Type B pancreatic cell (in vitro differentiated cells): ENCODE results near the gene CDC42EP4. TPM values are rescaled to one million over a fixed set of nuclear protein-coding genes. Genes with fewer than 3 reads are reported as not detected.

ENCODE experiments used
- DNase-seq: peaks from one replicate; pipeline ENCODE4 v3.0.0; 2021; ENCODE audit warnings: mixed read lengths; ENCODE audit not compliant: unreplicated experiment; ENCODE audit errors: extremely low spot score
- H3K27ac Mint-ChIP-seq: 2 replicates; pipeline ENCODE4 v1.8.0; 2021; ENCODE audit warnings: mild to moderate bottlenecking, mixed read lengths
- H3K27me3 Mint-ChIP-seq: 2 replicates; pipeline ENCODE4 v1.8.0; 2021; ENCODE audit warnings: mixed read lengths
- H3K36me3 Mint-ChIP-seq: 2 replicates; pipeline ENCODE4 v1.8.0; 2021; ENCODE audit warnings: mixed read lengths
- H3K4me1 Mint-ChIP-seq: one replicate; pipeline ENCODE4 v1.8.0; 2021; ENCODE audit warnings: mixed read lengths; ENCODE audit not compliant: unreplicated experiment
- H3K4me3 Mint-ChIP-seq: 2 replicates; pipeline ENCODE4 v1.8.0; 2021; ENCODE audit warnings: mild to moderate bottlenecking, mixed read lengths
- H3K9me3 Mint-ChIP-seq: 2 replicates; pipeline ENCODE4 v1.8.0; 2021; ENCODE audit warnings: mixed read lengths
- long read RNA-seq: library from polyadenylated mRNA; unstranded; transcript quantifications from one replicate; pipeline ENCODE4 v2.0.0, GENCODE V29; 2020
- total RNA-seq: library from RNA; stranded (reverse); gene quantifications from 2 replicates; pipeline ENCODE4 v1.2.1, GENCODE V29; 2021; ENCODE audit warnings: low replicate concordance
- TF ChIP-seq, protein P1 (sequence below): fragments of 200-600 bp; sonication (generic); conservative IDR thresholded peaks from 2 replicates; pipeline ENCODE4 v1.5.0; 2021; ENCODE audit warnings: antibody characterized with exemption, mild to moderate bottlenecking

CDC42EP4 gene, protein sequence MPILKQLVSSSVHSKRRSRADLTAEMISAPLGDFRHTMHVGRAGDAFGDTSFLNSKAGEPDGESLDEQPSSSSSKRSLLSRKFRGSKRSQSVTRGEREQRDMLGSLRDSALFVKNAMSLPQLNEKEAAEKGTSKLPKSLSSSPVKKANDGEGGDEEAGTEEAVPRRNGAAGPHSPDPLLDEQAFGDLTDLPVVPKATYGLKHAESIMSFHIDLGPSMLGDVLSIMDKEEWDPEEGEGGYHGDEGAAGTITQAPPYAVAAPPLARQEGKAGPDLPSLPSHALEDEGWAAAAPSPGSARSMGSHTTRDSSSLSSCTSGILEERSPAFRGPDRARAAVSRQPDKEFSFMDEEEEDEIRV
- 24.7 and 78.8 TPM in 2 replicates for total RNA-seq
- long read RNA-seq, partial matches to known transcripts: 0 of 3 reads
- long read RNA-seq, other reads (novel, unspliced or antisense): 3 of 3 reads

DNA sequence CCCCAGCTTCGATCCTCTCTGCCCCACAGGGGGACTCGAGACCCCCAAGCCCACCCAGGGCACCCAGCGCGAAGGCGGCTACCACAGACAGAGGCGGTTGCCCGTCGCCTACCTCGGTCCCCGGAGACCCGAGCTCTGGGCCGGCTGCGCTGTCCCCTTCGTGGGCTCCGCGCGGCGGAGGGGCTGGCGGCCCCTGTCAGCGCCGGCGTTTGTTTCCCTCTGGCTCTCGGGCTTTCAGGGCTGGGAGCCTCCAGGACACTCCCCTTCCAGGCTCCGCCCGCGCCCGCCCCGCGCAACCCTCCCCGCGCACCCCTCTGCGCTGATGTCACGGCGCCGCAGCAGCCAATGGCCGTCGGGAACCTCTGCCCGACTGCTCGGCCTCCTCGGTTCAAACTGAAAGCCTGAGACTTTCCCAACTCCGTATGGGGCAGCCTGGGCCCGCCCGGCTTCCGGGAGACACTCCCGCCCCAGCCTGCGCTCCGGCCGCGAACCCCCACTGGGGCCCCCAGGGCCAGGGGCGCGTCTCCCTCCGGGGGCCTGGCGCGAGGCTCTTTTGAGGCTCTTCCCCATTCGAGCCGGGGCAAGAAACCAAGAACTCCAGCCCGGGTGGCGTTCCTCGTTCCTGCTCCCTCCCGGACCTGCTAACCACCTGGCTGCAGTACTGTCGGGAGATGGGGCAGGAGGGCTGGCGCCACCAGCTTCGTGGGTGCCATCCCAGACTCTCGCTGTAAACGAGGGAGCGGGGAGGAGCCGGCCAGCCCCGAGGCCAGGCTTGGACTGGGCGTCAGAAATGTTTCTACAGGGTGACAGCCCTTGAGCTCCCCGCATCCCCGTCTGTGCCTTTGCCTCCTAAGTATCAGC, at the start of gene CDC42EP4:
TSS of gene CDC42EP4 (minus strand) at position 221 of the 861 bp plus-strand sequence. CDS start 25,501 bp downstream, outside the sequence.
- no peaks in the 10 kb centered on the region for H3K9me3 Mint-ChIP-seq
- DNase-seq: peak; percentile 97
- H3K36me3 Mint-ChIP-seq: no peaks in the 10 kb centered on the region
- TF ChIP-seq, protein P1, sequence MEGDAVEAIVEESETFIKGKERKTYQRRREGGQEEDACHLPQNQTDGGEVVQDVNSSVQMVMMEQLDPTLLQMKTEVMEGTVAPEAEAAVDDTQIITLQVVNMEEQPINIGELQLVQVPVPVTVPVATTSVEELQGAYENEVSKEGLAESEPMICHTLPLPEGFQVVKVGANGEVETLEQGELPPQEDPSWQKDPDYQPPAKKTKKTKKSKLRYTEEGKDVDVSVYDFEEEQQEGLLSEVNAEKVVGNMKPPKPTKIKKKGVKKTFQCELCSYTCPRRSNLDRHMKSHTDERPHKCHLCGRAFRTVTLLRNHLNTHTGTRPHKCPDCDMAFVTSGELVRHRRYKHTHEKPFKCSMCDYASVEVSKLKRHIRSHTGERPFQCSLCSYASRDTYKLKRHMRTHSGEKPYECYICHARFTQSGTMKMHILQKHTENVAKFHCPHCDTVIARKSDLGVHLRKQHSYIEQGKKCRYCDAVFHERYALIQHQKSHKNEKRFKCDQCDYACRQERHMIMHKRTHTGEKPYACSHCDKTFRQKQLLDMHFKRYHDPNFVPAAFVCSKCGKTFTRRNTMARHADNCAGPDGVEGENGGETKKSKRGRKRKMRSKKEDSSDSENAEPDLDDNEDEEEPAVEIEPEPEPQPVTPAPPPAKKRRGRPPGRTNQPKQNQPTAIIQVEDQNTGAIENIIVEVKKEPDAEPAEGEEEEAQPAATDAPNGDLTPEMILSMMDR: no peak
- H3K4me3 Mint-ChIP-seq: peak within 1 kb of the TSS; percentile 95
- H3K27ac Mint-ChIP-seq: peak within 1 kb of the TSS; percentile 96
- peaks cover 23% of the 10 kb centered on the region for H3K4me1 Mint-ChIP-seq
- peaks cover 4% of the 10 kb centered on the region for H3K27me3 Mint-ChIP-seq

DNA sequence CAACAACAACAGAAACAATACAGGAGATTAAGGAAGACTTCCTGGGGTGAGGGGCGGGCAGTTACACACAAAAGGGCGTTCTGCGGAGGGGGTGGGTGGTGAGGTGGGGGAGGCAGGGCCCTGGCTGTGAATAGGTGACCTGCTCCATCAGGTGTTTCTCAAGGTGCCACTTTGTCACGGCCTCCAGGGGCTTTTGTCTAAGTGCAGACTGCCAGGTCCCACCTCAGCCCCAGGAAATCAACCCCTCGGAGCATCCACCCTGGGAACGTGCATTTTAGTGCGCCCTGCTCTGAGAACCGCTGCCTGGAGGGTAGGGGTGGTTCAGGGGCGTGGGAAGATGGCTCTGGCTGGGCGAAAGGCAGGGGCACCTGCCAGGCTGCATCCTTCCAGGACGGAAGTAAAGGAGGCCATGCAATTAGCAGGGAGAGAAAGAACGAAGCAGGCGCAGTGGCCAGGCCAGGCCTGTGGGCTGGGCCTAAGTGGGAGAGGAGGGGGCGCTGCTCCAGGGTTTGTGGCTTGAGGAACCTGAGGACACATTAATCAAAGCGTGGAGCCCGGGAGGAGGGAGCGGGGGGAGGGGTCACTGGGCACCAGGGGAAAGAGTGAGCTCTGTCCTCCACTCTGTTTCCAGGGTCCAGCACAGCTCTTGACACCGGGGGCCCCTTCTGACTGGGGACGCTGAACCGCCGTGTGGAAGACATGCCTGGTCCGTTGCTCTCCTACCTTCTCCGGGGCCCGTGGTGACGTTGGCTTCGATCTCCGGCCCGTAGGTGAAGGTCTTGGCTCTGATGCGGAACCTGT, 49.4 kb upstream of the CDC42EP4 start:
- Mint-ChIP-seq H3K27me3 (peaks cover 4% of the 10 kb centered on the region), H3K9me3 (no peaks in the 10 kb centered on the region), H3K27ac (no peak overlapping the region), H3K36me3 (peaks cover 5% of the 10 kb centered on the region), H3K4me3 (no peak overlapping the region), H3K4me1 (peaks cover 48% of the 10 kb centered on the region)
- no peak for DNase-seq
- TF ChIP-seq, protein P1: no peak

DNA sequence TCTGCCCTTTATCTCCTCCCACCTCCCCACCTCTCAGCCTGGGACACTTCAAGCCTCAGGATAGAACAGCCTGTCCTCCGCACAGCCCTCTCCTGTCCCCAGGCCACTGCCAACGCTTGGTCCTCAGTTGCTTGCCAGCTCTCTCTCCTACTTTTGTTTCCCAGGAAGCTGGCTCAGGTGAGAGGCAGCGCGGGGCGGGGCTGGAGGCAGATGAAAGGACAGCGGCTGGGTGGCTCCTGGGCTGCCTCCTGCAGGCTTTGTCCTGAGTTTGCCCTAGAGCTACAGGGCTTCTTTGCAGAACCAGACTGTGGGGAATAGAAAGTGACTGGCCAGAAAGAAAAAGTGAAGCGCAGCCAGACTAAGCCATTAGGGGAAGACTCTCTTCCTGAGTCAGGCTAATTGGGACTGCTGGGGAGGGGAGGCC, 48.2 kb upstream of the CDC42EP4 start:
- no peak for DNase-seq
- Mint-ChIP-seq H3K9me3 (no peaks in the 10 kb centered on the region), H3K27me3 (peaks cover 4% of the 10 kb centered on the region), H3K36me3 (peaks cover 3% of the 10 kb centered on the region), H3K4me3 (peak overlapping the region; percentile 60), H3K27ac (peak overlapping the region; percentile 56), H3K4me1 (peaks cover 43% of the 10 kb centered on the region)
- TF ChIP-seq, protein P1: no peak

DNA sequence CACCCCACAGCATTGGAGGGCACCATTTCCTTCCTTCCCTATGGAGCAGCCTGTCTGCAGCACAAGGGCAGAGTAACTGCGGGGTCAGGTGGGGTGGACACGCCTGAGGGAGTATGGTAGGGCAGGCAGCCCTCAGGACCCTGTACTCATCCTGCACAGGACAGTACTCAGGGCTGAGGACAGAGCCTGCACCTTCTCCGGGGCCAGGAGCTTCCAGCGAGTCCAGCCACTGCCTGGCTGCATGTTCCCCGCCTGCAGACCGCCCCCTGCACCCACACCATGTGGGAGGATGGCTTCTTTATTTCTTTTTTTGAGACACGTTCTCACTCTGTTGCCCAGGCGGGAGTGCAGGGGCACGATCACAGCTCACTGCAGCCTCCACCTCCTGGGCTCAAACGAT, 47.6 kb upstream of the CDC42EP4 start:
- H3K9me3 Mint-ChIP-seq: no peaks in the 10 kb centered on the region
- no peak overlapping the region for H3K27ac Mint-ChIP-seq
- TF ChIP-seq, protein P1: no peak
- H3K27me3 Mint-ChIP-seq: peaks cover 4% of the 10 kb centered on the region
- no peaks in the 10 kb centered on the region for H3K36me3 Mint-ChIP-seq
- no peak for DNase-seq
- H3K4me3 Mint-ChIP-seq: no peak overlapping the region
- peaks cover 41% of the 10 kb centered on the region for H3K4me1 Mint-ChIP-seq

DNA sequence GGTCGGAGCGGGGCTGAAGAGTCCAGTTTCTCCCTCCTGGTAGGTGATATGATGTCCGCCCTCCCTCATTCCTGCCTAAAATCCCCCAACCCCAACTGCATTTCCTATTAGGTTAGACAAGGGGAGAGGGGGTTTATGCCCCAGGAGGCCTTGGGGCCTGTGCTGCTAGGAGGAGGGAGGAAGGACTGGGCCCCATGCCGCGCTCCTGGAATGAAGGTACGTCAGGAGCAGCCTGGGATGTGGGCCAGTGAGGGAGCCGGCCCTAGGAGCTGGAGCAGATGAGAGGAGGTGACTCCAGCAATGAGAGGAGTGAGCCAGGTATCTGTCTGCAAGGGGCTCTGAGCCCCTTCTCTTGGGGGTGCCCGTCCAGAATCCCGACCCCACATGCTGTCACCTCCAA, 46.9 kb upstream of the CDC42EP4 start:
- Mint-ChIP-seq H3K27me3 (peaks cover 4% of the 10 kb centered on the region), H3K4me3 (no peak overlapping the region), H3K27ac (no peak overlapping the region), H3K36me3 (no peaks in the 10 kb centered on the region), H3K9me3 (no peaks in the 10 kb centered on the region), H3K4me1 (peaks cover 37% of the 10 kb centered on the region)
- TF ChIP-seq, protein P1: no peak
- no peak for DNase-seq
